Endothelial cell of umbilical vein (primary cell): Measurements from ENCODE around the gene ACAA2. TPM values are rescaled to one million over a fixed set of nuclear protein-coding genes. Genes with fewer than 3 reads are reported as not detected.

Source experiments
- BruUV-seq: library from RNA; stranded (reverse); fragments of 400-500 nt; replicated peaks from 2 replicates; lab custom pipeline; 2021; lab: Mats Ljungman, UMichigan
- CTCF ChIA-PET: fragments of 300-600, 350-600 bp; sonication (Branson Sonifier 250); formaldehyde crosslinking; loops from one replicate; lab custom pipeline; 2021; ENCODE audit warnings: antibody characterized with exemption, inconsistent platforms; lab: Charles Lee
- POLR2A ChIA-PET: fragments of 300-600, 350-600 bp; sonication (Branson Sonifier 250); formaldehyde crosslinking; loops from one replicate; lab custom pipeline; 2021; ENCODE audit warnings: antibody characterized with exemption, inconsistent platforms; lab: Charles Lee
- DNase-seq: peaks from one replicate; pipeline ENCODE4 v3.0.0-alpha.2; 2011; ENCODE audit warnings: low read depth, low spot score
- FAIRE-seq: peaks from 2 replicates; lab custom pipeline; 2011; peaks lifted over from hg19 to GRCh38; lab: Jason Lieb, UNC
- H2AFZ ChIP-seq: 2 replicates; pipeline ENCODE4 v1.6.0; 2012; ENCODE audit warnings: low read depth, low read length, control low read depth, inconsistent platforms
- H3K27ac ChIP-seq: 2 replicates; pipeline ENCODE4 v1.5.1; 2011; ENCODE audit warnings: low read depth, mild to moderate bottlenecking, control low read depth, low read length, moderate library complexity; ENCODE audit not compliant: insufficient read depth
- H3K27me3 ChIP-seq, 2 experiments: 2 replicates each; pipeline versions ENCODE4 v1.6.0 to v1.6.1; 2011; ENCODE audit warnings: low read length in 2 of 2, mixed read lengths in 1 of 2; ENCODE audit not compliant: control insufficient read depth in 2 of 2, insufficient read depth in 2 of 2
- H3K36me3 ChIP-seq, 2 experiments: 2 replicates in 1 of 2; 3 replicates in 1 of 2; pipeline ENCODE4 v1.5.1; 2011; ENCODE audit warnings: low read length in 2 of 2, mild to moderate bottlenecking in 1 of 2, moderate library complexity in 1 of 2; ENCODE audit not compliant: control insufficient read depth in 2 of 2, insufficient read depth in 2 of 2; ENCODE audit errors: extremely low read depth in 1 of 2
- H3K4me1 ChIP-seq: 3 replicates; pipeline ENCODE4 v1.5.1; 2011; ENCODE audit warnings: mild to moderate bottlenecking, low read length; ENCODE audit not compliant: control insufficient read depth, insufficient read depth; ENCODE audit errors: extremely low read depth
- H3K4me2 ChIP-seq: 2 replicates; pipeline ENCODE4 v1.6.1; 2011; ENCODE audit warnings: low read length, control low read depth, mixed read lengths; ENCODE audit not compliant: insufficient read depth
- H3K4me3 ChIP-seq, 3 experiments: fragments of 200-600 bp in 1 of 3; sonication (generic), shearing (Covaris generic) in 1 of 3; replicated peaks in 1 of 3; 2 replicates each; pipeline ENCODE4 v1.5.1; 2011 to 2016; ENCODE audit warnings: control low read depth in 3 of 3, low read length in 3 of 3, mild to moderate bottlenecking in 2 of 3, inconsistent platforms in 1 of 3, low read depth in 1 of 3, moderate library complexity in 1 of 3; ENCODE audit not compliant: insufficient read depth in 1 of 3
- H3K79me2 ChIP-seq: 2 replicates; pipeline ENCODE4 v1.6.0; 2012; ENCODE audit warnings: low read length, inconsistent platforms; ENCODE audit not compliant: control insufficient read depth, insufficient read depth
- H3K9ac ChIP-seq: replicated peaks from 2 replicates; pipeline ENCODE3; 2011; ENCODE audit warnings: low read length, control low read depth; ENCODE audit not compliant: insufficient read depth; ENCODE audit errors: extremely low read depth
- H3K9me1 ChIP-seq: replicated peaks from 3 replicates; pipeline ENCODE4 v1.6.0; 2011; ENCODE audit warnings: mild to moderate bottlenecking, low read length; ENCODE audit not compliant: control insufficient read depth, insufficient read depth; ENCODE audit errors: extremely low read depth
- H3K9me3 ChIP-seq: replicated peaks from 2 replicates; pipeline ENCODE4 v1.5.1; 2012; ENCODE audit warnings: low read length, inconsistent platforms; ENCODE audit not compliant: control insufficient read depth, insufficient read depth
- H4K20me1 ChIP-seq: replicated peaks from 2 replicates; pipeline ENCODE3; 2011; ENCODE audit warnings: mild to moderate bottlenecking, low read length; ENCODE audit not compliant: control insufficient read depth, insufficient read depth; ENCODE audit errors: extremely low read depth
- CTCF ChIP-seq, 2 donors: IDR thresholded peaks; 1 replicate in 1 of 2; 2 replicates in 1 of 2; pipeline ENCODE4 v1.5.1; 2011; ENCODE audit warnings: low read length in 2 of 2, mild to moderate bottlenecking in 2 of 2, moderate library complexity in 2 of 2, control low read depth in 1 of 2, inconsistent platforms in 1 of 2, low read depth in 1 of 2; ENCODE audit not compliant: insufficient read depth in 1 of 2; ENCODE audit errors: extremely low read depth in 1 of 2
- EZH2 ChIP-seq: IDR thresholded peaks from 2 replicates; pipeline ENCODE4 v1.6.1; 2012; ENCODE audit warnings: borderline replicate concordance, low read depth, mild to moderate bottlenecking, moderate library complexity, low read length, inconsistent platforms; ENCODE audit not compliant: severe bottlenecking
- FOS ChIP-seq: IDR thresholded peaks from 2 replicates; pipeline ENCODE4 v1.6.1; 2011; ENCODE audit warnings: mild to moderate bottlenecking, low read length, moderate library complexity, borderline replicate concordance; ENCODE audit not compliant: insufficient read depth
- GATA2 ChIP-seq: IDR thresholded peaks from 2 replicates; pipeline ENCODE4 v1.7.0; 2011; ENCODE audit warnings: low read depth, mild to moderate bottlenecking, moderate library complexity, mixed read lengths, low read length; ENCODE audit not compliant: insufficient read length, insufficient read depth
- JUN ChIP-seq: IDR thresholded peaks from 2 replicates; pipeline ENCODE4 v1.6.1; 2011; ENCODE audit warnings: borderline replicate concordance, low read depth; ENCODE audit not compliant: insufficient read length, insufficient read depth
- MYC ChIP-seq: IDR thresholded peaks from one replicate; pipeline ENCODE4 v1.6.1; 2011; ENCODE audit warnings: mild to moderate bottlenecking, low read depth, low read length
- POLR2A ChIP-seq: IDR thresholded peaks from 2 replicates; pipeline ENCODE4 v1.6.1; 2012; ENCODE audit warnings: low read depth, mild to moderate bottlenecking, control low read depth, low read length
- POLR2AphosphoS5 ChIP-seq: IDR thresholded peaks from 2 replicates; pipeline ENCODE4 v1.6.1; 2012; ENCODE audit warnings: low read depth, mild to moderate bottlenecking, control low read depth, low read length, moderate library complexity; ENCODE audit not compliant: insufficient read depth
- dilution Hi-C: fragments of 300-500 bp; cut with MboI; formaldehyde crosslinking; loops from one replicate; pipeline ENCODE4 v1.15.0; 2019; ENCODE audit warnings: low sequenced_read_pairs; ENCODE audit not compliant: extremely low pct_ligation_motif_present
- intact Hi-C: fragments of 100-400 bp; cut with micrococcal nuclease; formaldehyde crosslinking; loops from one replicate; pipeline ENCODE4 v1.10.0; 2022
- polyA plus RNA-seq, 4 experiments: library from polyadenylated mRNA; depleted of rRNA in 3 of 4; stranded (reverse) in 3 of 4; unstranded in 1 of 4; fragments of >200 nt; gene quantifications; 2 replicates each; pipeline versions ENCODE4 v1.2.1 to v1.2.3, GENCODE V29; 2011 to 2012; ENCODE audit warnings: missing spikeins in 1 of 4
- total RNA-seq: library from RNA; stranded (reverse); gene quantifications from 2 replicates; pipeline ENCODE4 v1.2.3, GENCODE V29; 2021
- TF ChIP-seq, protein P1 (sequence below): IDR thresholded peaks from 2 replicates; pipeline ENCODE4 v1.6.1; 2011; ENCODE audit not compliant: insufficient read depth, insufficient read length

The ACAA2 gene
- total and polyA plus RNA-seq, 2 donors (not counting 3 experiments of a cell fraction or from before 2014, with no cell fraction given), result 18.6 to 44.9 TPM

DNA sequence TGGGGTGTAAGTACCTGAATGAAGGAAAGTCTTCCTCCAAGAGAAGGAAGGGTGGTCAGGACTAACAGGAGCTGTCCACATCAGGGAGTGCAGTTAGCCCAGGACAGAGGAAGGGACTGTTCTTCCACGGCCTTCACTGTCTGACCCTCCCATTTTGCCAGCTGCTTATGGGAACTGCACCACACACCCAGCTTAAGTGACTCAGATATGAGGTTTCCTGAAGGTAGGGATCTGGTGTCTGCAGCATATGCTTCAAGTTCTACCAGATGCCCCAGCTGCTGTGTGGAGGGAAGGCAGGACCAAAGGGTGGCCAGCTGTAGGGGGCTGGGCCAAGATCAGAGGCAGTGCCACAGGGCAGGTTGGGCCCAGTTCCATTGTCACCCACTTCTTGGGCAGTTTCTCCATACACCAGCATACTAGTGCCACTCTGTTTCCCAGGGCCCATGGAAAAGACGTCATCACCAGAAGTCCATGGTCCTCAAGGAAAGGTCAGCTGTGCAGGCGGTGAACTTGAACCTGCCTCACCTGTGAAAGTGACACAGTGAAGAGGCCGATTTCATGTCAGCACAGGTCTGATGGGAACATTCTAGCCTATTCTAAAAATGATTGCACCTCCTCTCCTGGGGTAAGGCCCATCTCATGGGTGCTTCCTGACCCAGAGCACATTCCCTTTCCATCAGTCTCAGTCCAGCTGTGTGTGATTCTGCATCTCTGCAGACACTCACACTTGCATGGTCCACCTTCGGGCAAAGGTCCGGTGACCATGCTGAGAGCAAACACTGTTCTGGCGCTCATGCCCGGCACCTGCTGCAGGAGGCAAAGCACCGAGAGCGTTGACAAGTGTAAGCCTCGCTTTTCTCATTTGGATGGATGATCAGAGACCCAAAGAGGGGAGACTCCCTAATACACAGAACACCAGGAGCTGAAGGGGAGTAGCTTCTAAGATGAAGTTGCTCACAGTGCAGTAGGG is 68.0 kb downstream of the ACAA2 start:
- CTCF ChIA-PET, result interaction anchor here (1.2 to 1.8 kb wide), 3 partner anchors 11 to 234 kb away, joined by 3 to 4 read pairs (median 4); no protein-coding TSS in a partner anchor
- Histone ChIP-seq H3K27me3 (peaks cover 2 to 3% of the 10 kb centered on the region in 2 experiments), H4K20me1 (no peaks in the 10 kb centered on the region), H3K9ac (no peak overlapping the region), H2AFZ (no peak overlapping the region), H3K9me1 (no peaks in the 10 kb centered on the region), H3K4me1 (peaks cover 17% of the 10 kb centered on the region), H3K27ac (no peak overlapping the region), H3K9me3 (no peaks in the 10 kb centered on the region), H3K79me2 (no peaks in the 10 kb centered on the region), H3K4me2 (no peak overlapping the region), H3K4me3 (no peak overlapping the region), H3K36me3 (no peaks in the 10 kb centered on the region)
- no peak for DNase-seq
- TF ChIP-seq, protein P1, sequence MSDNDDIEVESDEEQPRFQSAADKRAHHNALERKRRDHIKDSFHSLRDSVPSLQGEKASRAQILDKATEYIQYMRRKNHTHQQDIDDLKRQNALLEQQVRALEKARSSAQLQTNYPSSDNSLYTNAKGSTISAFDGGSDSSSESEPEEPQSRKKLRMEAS, result no peak
- TF ChIP-seq POLR2AphosphoS5, result no peak
- TF ChIP-seq JUN, result no peak
- no peak for TF ChIP-seq EZH2
- TF ChIP-seq CTCF (IDR thresholded peaks at IDR 0.05; ENCODE audit: extremely low read depth in 1 of 2, insufficient read depth in 1 of 2, low read depth in 1 of 2, low read length in 2 of 2), result no peak
- no peak for TF ChIP-seq POLR2A
- no peak for TF ChIP-seq GATA2
- TF ChIP-seq MYC, result no peak
- TF ChIP-seq FOS, result no peak
- BruUV-seq, result no TSS peak
- dilution Hi-C loops (no loop called here), intact Hi-C loops (no loop called here)
- POLR2A ChIA-PET, result no interaction called here
- FAIRE-seq, result no peak
